LHCN-M2 (cell line): Measurements from ENCODE around the gene NCOA6. TPM values are rescaled to one million over a fixed set of nuclear protein-coding genes. Genes with fewer than 3 reads are reported as not detected.
"Not testable (repeated sequence)": the region's sequence is repeated elsewhere in the genome, so short reads cannot be mapped to it uniquely, and the experiment has no call there.

Experiments used
- DNase-seq: peaks from one replicate; pipeline ENCODE4 v3.0.0-alpha.2; 2012; ENCODE audit warnings: low read depth
- total RNA-seq: library from RNA; depleted of rRNA; stranded (reverse); fragments of >200 nt; gene quantifications from 2 replicates; pipeline ENCODE4 v1.2.3, GENCODE V29; 2014

NCOA6 gene
- total RNA-seq, 1 experiment from 2014 or later, result 10.1 TPM

- no peak for DNase-seq
These were observed 105.2 kb downstream of the NCOA6 start for GRCh38 chr20:34720266-34720665.

GRCh38 chr20:34719242-34720017 is 106.0 kb downstream of the NCOA6 start:
- DNase-seq, result not testable (repeated sequence)

- DNase-seq, result no peak
These were observed 108.0 kb downstream of the NCOA6 start for GRCh38 chr20:34717230-34718095.

GRCh38 chr20:34716921-34717229 is 108.6 kb downstream of the NCOA6 start:
- no peak for DNase-seq

- DNase-seq, result no peak
These were observed 110.1 kb downstream of the NCOA6 start for GRCh38 chr20:34715384-34715783.

GRCh38 chr20:34713944-34714515 is 111.4 kb downstream of the NCOA6 start:
- DNase-seq, result not testable (repeated sequence)

GRCh38 chr20:34713194-34713943 is 112.1 kb downstream of the NCOA6 start:
- DNase-seq, result peak; percentile 99

- no peak for DNase-seq
These were observed 112.8 kb downstream of the NCOA6 start for GRCh38 chr20:34712525-34713192.

- DNase-seq, result no peak
These were observed 113.5 kb downstream of the NCOA6 start for GRCh38 chr20:34711813-34712430.

- no peak for DNase-seq
These were observed 114.4 kb downstream of the NCOA6 start for GRCh38 chr20:34710861-34711574.

GRCh38 chr20:34710568-34710839 is 114.9 kb downstream of the NCOA6 start:
- no peak for DNase-seq

- peak; percentile 17 for DNase-seq
These were observed 115.5 kb downstream of the NCOA6 start for GRCh38 chr20:34709831-34710567.

GRCh38 chr20:34709044-34709830 is 116.2 kb downstream of the NCOA6 start:
- peak; percentile 25 for DNase-seq

- DNase-seq, result no peak
These were observed 116.8 kb downstream of the NCOA6 start for GRCh38 chr20:34708621-34709043.

- no peak for DNase-seq
These were observed 118.3 kb downstream of the NCOA6 start for GRCh38 chr20:34706912-34707784.

GRCh38 chr20:34706302-34706875 is 119.1 kb downstream of the NCOA6 start:
- DNase-seq, result no peak
